DND-41 (cell line): ENCODE measurements around the gene GRHL3.

ENCODE experiments used
- ATAC-seq: fragments of 200-7000 bp; cut with Tn5 transposase; 3 replicates; pipeline ENCODE4 v1.9.1; 2021; ENCODE audit warnings: low read depth; ENCODE audit not compliant: insufficient read depth
- DNase-seq: peaks from one replicate; pipeline ENCODE4 v3.0.0-alpha.2; 2020
- H2AFZ ChIP-seq: 2 replicates; pipeline ENCODE4 v1.6.0; 2012; ENCODE audit warnings: low read depth, low read length
- H3K27ac ChIP-seq: 2 replicates; pipeline ENCODE4 v1.5.1; 2012; ENCODE audit warnings: low read length, inconsistent platforms
- H3K27me3 ChIP-seq: fragments of 200-600 bp; sonication (generic); 2 replicates; pipeline ENCODE4 v1.6.0; 2012; ENCODE audit warnings: low read length, mild to moderate bottlenecking, inconsistent platforms; ENCODE audit not compliant: insufficient read depth, poor library complexity
- H3K36me3 ChIP-seq: 2 replicates; pipeline ENCODE4 v1.5.1; 2012; ENCODE audit warnings: low read length, inconsistent platforms; ENCODE audit not compliant: insufficient read depth
- H3K4me1 ChIP-seq: 2 replicates; pipeline ENCODE4 v1.5.1; 2012; ENCODE audit warnings: mild to moderate bottlenecking, low read length; ENCODE audit not compliant: insufficient read depth
- H3K4me2 ChIP-seq: 2 replicates; pipeline ENCODE4 v1.6.0; 2012; ENCODE audit warnings: mild to moderate bottlenecking, moderate library complexity, low read length, inconsistent platforms; ENCODE audit not compliant: insufficient read depth
- H3K4me3 ChIP-seq, 2 experiments: fragments of 200-600 bp in 1 of 2; shearing (Covaris generic) in 1 of 2; 2 replicates each; pipeline ENCODE4 v1.5.1; 2012 to 2016; ENCODE audit warnings: inconsistent platforms in 2 of 2, low read length in 2 of 2, mild to moderate bottlenecking in 2 of 2, low read depth in 1 of 2, moderate library complexity in 1 of 2
- H3K79me2 ChIP-seq: 2 replicates; pipeline ENCODE4 v1.6.0; 2012; ENCODE audit warnings: low read length, inconsistent platforms; ENCODE audit not compliant: insufficient read depth
- H3K9ac ChIP-seq: 2 replicates; pipeline ENCODE4 v1.6.0; 2012; ENCODE audit warnings: low read depth, mild to moderate bottlenecking, inconsistent platforms, low read length, moderate library complexity
- H3K9me3 ChIP-seq: 2 replicates; pipeline ENCODE4 v1.5.1; 2012; ENCODE audit warnings: low read length, moderate library complexity, mild to moderate bottlenecking, inconsistent platforms; ENCODE audit not compliant: insufficient read depth, severe bottlenecking
- H4K20me1 ChIP-seq: 2 replicates; pipeline ENCODE4 v1.6.0; 2012; ENCODE audit warnings: low read length; ENCODE audit not compliant: insufficient read depth
- EZH2 ChIP-seq: IDR thresholded peaks from 3 replicates; pipeline ENCODE4 v1.6.1; 2012; ENCODE audit warnings: borderline replicate concordance, low read depth, mild to moderate bottlenecking, moderate library complexity, low read length, inconsistent platforms; ENCODE audit not compliant: severe bottlenecking
- TF ChIP-seq, protein P1 (sequence below): IDR thresholded peaks from 2 replicates; pipeline ENCODE4 v1.5.1; 2012; ENCODE audit warnings: borderline replicate concordance, low read length, moderate library complexity, mild to moderate bottlenecking; ENCODE audit not compliant: poor library complexity, severe bottlenecking; ENCODE audit errors: extremely low read depth

The GRHL3 gene

DNA sequence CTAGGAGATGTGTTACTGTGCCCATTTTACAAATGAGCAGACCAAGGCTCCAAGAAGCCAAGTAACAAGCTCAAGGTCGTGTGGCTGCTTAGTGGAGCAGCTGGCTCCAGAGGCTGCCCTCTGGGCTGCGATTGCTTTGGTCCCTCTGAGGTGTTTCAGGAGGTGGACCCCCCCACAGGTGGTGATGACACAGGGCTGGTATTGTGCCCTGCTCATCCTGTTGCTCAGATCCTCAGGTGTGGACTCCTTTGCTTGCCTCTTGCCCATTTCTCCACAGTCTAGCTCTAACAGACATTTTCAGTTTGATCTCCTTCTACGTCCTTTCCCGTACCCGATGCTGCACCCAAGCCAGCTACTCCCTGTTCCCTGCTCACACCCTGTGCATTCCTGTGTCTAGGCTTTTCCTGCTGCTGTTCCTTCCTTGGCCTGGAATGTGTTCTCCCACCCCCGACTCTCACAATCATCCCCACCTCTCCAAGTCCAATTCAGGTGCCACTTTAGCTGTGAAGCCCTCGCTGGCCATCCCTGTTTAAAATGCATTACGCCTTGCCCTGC lies 28.1 kb upstream of the GRHL3 start:
- Histone ChIP-seq H3K36me3 (no peaks in the 10 kb centered on the region), H3K4me1 (no peaks in the 10 kb centered on the region), H2AFZ (no peak overlapping the region), H3K4me2 (no peak overlapping the region), H3K9ac (no peak overlapping the region), H3K9me3 (no peaks in the 10 kb centered on the region), H3K4me3 (no peak overlapping the region), H3K27me3 (peaks cover 19% of the 10 kb centered on the region), H3K79me2 (no peaks in the 10 kb centered on the region), H4K20me1 (no peaks in the 10 kb centered on the region), H3K27ac (no peak overlapping the region)
- no peak for ATAC-seq
- TF ChIP-seq, protein P1, sequence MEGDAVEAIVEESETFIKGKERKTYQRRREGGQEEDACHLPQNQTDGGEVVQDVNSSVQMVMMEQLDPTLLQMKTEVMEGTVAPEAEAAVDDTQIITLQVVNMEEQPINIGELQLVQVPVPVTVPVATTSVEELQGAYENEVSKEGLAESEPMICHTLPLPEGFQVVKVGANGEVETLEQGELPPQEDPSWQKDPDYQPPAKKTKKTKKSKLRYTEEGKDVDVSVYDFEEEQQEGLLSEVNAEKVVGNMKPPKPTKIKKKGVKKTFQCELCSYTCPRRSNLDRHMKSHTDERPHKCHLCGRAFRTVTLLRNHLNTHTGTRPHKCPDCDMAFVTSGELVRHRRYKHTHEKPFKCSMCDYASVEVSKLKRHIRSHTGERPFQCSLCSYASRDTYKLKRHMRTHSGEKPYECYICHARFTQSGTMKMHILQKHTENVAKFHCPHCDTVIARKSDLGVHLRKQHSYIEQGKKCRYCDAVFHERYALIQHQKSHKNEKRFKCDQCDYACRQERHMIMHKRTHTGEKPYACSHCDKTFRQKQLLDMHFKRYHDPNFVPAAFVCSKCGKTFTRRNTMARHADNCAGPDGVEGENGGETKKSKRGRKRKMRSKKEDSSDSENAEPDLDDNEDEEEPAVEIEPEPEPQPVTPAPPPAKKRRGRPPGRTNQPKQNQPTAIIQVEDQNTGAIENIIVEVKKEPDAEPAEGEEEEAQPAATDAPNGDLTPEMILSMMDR, result no peak
- TF ChIP-seq EZH2, result no peak
- no peak for DNase-seq

DNA sequence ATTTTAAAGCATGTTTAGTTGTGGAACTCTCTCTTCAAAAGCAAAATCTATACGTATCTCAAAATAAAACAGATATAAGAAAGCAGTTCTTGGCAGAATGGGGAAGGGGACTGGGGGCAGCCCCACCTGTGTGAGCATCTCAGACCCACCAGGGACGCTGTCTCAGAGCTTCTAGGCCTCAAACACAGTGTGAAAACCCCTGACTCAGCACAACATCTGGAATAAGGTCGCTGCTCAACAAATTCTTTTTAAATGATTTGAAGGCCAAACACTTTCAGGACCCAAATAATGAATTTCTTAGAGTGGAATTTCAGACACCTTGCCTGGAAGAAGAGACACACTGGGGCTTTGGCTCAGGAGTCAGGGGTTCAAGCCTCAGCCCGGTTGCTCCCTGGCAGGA lies 27.1 kb upstream of the GRHL3 start:
- H3K27ac ChIP-seq, result no peak overlapping the region
- no peak for TF ChIP-seq EZH2
- TF ChIP-seq, protein P1, result no peak
- no peak for DNase-seq

DNA sequence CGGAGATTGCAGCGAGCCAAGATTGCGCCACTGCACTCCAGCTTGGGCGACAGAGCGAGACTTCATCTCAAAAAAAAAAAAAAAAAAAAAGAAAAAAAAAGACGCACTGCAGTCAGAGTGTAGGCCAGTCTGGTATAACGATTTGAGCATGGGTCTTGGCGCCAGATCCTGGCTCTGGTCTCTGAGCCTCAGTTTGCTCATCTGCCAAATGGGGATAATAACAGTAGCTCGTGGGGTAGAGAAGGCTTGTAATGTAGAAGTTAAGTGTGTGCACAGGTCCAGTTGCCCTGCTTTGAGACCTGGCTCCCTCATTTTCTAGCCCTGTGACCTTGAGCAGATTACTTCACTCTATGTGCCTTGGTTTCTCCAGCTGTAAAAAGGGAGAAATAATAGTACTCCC lies 26.3 kb upstream of the GRHL3 start:
- Histone ChIP-seq H3K4me2 (no peak overlapping the region), H3K4me3 (no peak overlapping the region), H2AFZ (no peak overlapping the region), H3K4me1 (no peaks in the 10 kb centered on the region), H3K9ac (no peak overlapping the region), H3K9me3 (no peaks in the 10 kb centered on the region), H4K20me1 (no peaks in the 10 kb centered on the region; the same call in 1 of the 2 replicates), H3K27me3 (peaks cover 28% of the 10 kb centered on the region), H3K27ac (no peak overlapping the region), H3K79me2 (no peaks in the 10 kb centered on the region), H3K36me3 (no peaks in the 10 kb centered on the region)
- TF ChIP-seq, protein P1, result no peak
- TF ChIP-seq EZH2, result no peak
- ATAC-seq (no peak), DNase-seq (no peak)

More for the DNA sequence above, 27.1 kb upstream of the GRHL3 start:
- Histone ChIP-seq H3K9me3 (no peaks in the 10 kb centered on the region), H3K9ac (no peak overlapping the region), H3K4me2 (no peak overlapping the region), H3K36me3 (no peaks in the 10 kb centered on the region), H3K4me1 (no peaks in the 10 kb centered on the region), H3K4me3 (no peak overlapping the region), H3K27me3 (peaks cover 22% of the 10 kb centered on the region), H4K20me1 (no peaks in the 10 kb centered on the region), H3K79me2 (no peaks in the 10 kb centered on the region), H2AFZ (no peak overlapping the region)
- ATAC-seq, result no peak
